Measurements from ENCODE around the gene SBSN. TPM values are rescaled to one million over a fixed set of nuclear protein-coding genes. Genes with fewer than 3 reads are reported as not detected.

Gene SBSN
- total and polyA plus RNA-seq, 4 donors = not detected

GRCh38 chr19:35551091-35551810 is 23.1 kb upstream of the SBSN start:
- Histone ChIP-seq H3K4me3 (ENCODE audit: low read depth in 1 of 3, low read length in 3 of 3) (no peak overlapping the region), H3K4me1 (ENCODE audit: control insufficient read depth in 4 of 4, insufficient read depth in 4 of 4, low read length in 3 of 4) (peaks cover 0 to 7% (median 6%) of the 10 kb centered on the region in 4 donors), H3K36me3 (ENCODE audit: control insufficient read depth in 4 of 4, insufficient read depth in 3 of 4, low read depth in 1 of 4, low read length in 3 of 4) (no peaks in the 10 kb centered on the region), H3K9ac (ENCODE audit: low read depth in 1 of 2, low read length in 2 of 2) (no peak overlapping the region), H3K27me3 (ENCODE audit: control insufficient read depth in 4 of 4, insufficient read depth in 4 of 4, low read length in 3 of 4) (no peaks in the 10 kb centered on the region), H3K9me3 (ENCODE audit: control insufficient read depth in 4 of 4, low read length in 3 of 4) (no peaks in the 10 kb centered on the region), H3K27ac (ENCODE audit: low read depth in 1 of 2, low read length in 2 of 2) (no peak overlapping the region)
- TF ChIP-seq NR2F2 (IDR thresholded peaks at IDR 0.05) = no peak
- no peak for TF ChIP-seq REST (IDR thresholded peaks at IDR 0.05)
- no peak for TF ChIP-seq SP1 (IDR thresholded peaks at IDR 0.05)
- TF ChIP-seq RAD21 (IDR thresholded peaks at IDR 0.05) = no peak
- DNase-seq (ENCODE audit: low spot score) = no peak
- WGBS = 90% methylated on average over 21 of the region's 21 CpGs

GRCh38 chr19:35549879-35550523 is 21.9 kb upstream of the SBSN start:
- no peaks in the 10 kb centered on the region for H3K36me3 ChIP-seq (ENCODE audit: control insufficient read depth in 4 of 4, insufficient read depth in 3 of 4, low read depth in 1 of 4, low read length in 3 of 4)
- 94% methylated on average over 15 of the region's 15 CpGs for WGBS
- H3K27ac ChIP-seq (ENCODE audit: low read depth in 1 of 2, low read length in 2 of 2) = no peak overlapping the region
- no peaks in the 10 kb centered on the region for H3K9me3 ChIP-seq (ENCODE audit: control insufficient read depth in 4 of 4, low read length in 3 of 4)
- no peak overlapping the region for H3K4me3 ChIP-seq (ENCODE audit: low read depth in 1 of 3, low read length in 3 of 3)
- no peak overlapping the region for H3K9ac ChIP-seq (ENCODE audit: low read depth in 1 of 2, low read length in 2 of 2)
- no peaks in the 10 kb centered on the region for H3K27me3 ChIP-seq (ENCODE audit: control insufficient read depth in 4 of 4, insufficient read depth in 4 of 4, low read length in 3 of 4)
- peaks cover 0 to 11% (median 9%) of the 10 kb centered on the region in 4 donors for H3K4me1 ChIP-seq (ENCODE audit: control insufficient read depth in 4 of 4, insufficient read depth in 4 of 4, low read length in 3 of 4)
- TF ChIP-seq JUND (IDR thresholded peaks at IDR 0.05) (no peak), ATF3 (IDR thresholded peaks at IDR 0.05) (no peak), HNF4A (conservative IDR thresholded peaks at IDR 0.05) (no peak), SP1 (IDR thresholded peaks at IDR 0.05) (no peak), NR2F2 (IDR thresholded peaks at IDR 0.05) (no peak), RAD21 (IDR thresholded peaks at IDR 0.05) (no peak), MAX (IDR thresholded peaks at IDR 0.05) (no peak), ZBTB33 (IDR thresholded peaks at IDR 0.05) (no peak), YY1 (IDR thresholded peaks at IDR 0.05) (no peak), TAF1 (conservative IDR thresholded peaks at IDR 0.05) (no peak), FOXA2 (IDR thresholded peaks at IDR 0.05) (no peak), FOXA1 (IDR thresholded peaks at IDR 0.05) (no peak), EGR1 (IDR thresholded peaks at IDR 0.05; ENCODE audit: low read depth in 2 of 2) (no peak), RXRA (IDR thresholded peaks at IDR 0.05) (no peak), REST (IDR thresholded peaks at IDR 0.05) (no peak), GABPA (IDR thresholded peaks at IDR 0.05 in 1 of 2, conservative IDR thresholded peaks at IDR 0.05 in 1 of 2) (no peak), CTCF (IDR thresholded peaks at IDR 0.05; ENCODE audit: low read depth, low read length, missing input control) (no peak), HNF4G (IDR thresholded peaks at IDR 0.05) (no peak)
- DNase-seq (ENCODE audit: low spot score) = no peak
